ENCODE data around the gene CDH12. TPM values are rescaled to one million over a fixed set of nuclear protein-coding genes. Genes with fewer than 3 reads are reported as not detected.

CDH12 gene
- total and polyA plus RNA-seq, 7 donors, result 0.04 TPM; not detected in 6

GRCh38 chr5:22076586-22076985 is 776.6 kb downstream of the CDH12 start:
- H3K36me3 ChIP-seq, result no peaks in the 10 kb centered on the region
- no peaks in the 10 kb centered on the region for H3K27me3 ChIP-seq
- no peaks in the 10 kb centered on the region for H3K4me1 ChIP-seq
- TF ChIP-seq POLR2AphosphoS5 (IDR thresholded peaks at IDR 0.05) (no peak), POLR2A (IDR thresholded peaks at IDR 0.05) (no peak), CTCF (IDR thresholded peaks at IDR 0.05) (no peak), EP300 (IDR thresholded peaks at IDR 0.05) (no peak)
- WGBS, 2 donors, result 73 to 84% methylated on average over 3 of the region's 3 CpGs
- no peak overlapping the region for H3K4me3 ChIP-seq
- intact Hi-C loops (cut with DNase I), result no loop called here
- DNase-seq, result no peak
- H3K27ac ChIP-seq, result no peak overlapping the region
- no peaks in the 10 kb centered on the region for H3K9me3 ChIP-seq

- Histone ChIP-seq H3K4me3 (no peak overlapping the region), H3K27me3 (no peaks in the 10 kb centered on the region), H3K36me3 (no peaks in the 10 kb centered on the region), H3K27ac (no peak overlapping the region), H3K4me1 (no peaks in the 10 kb centered on the region), H3K9me3 (no peaks in the 10 kb centered on the region)
- 28 to 74% methylated on average over 3 of the region's 3 CpGs for WGBS, 2 donors
- intact Hi-C loops (cut with DNase I), result no loop called here
- no peak for DNase-seq
- TF ChIP-seq EP300 (IDR thresholded peaks at IDR 0.05), result no peak
Observed at GRCh38 chr5:22070186-22070728, 782.9 kb downstream of the CDH12 start.

- WGBS, 2 donors, result 86 to 88% methylated on average over 4 of the region's 4 CpGs
- intact Hi-C loops (cut with DNase I), result no loop called here
- no peaks in the 10 kb centered on the region for H3K27me3 ChIP-seq
- no peak overlapping the region for H3K4me3 ChIP-seq
- no peak for TF ChIP-seq CTCF (IDR thresholded peaks at IDR 0.05)
- no peak for TF ChIP-seq POLR2A (IDR thresholded peaks at IDR 0.05)
- no peak for TF ChIP-seq POLR2AphosphoS5 (IDR thresholded peaks at IDR 0.05)
- TF ChIP-seq EP300 (IDR thresholded peaks at IDR 0.05), result no peak
- H3K36me3 ChIP-seq, result no peaks in the 10 kb centered on the region
- DNase-seq, result no peak
- no peak overlapping the region for H3K27ac ChIP-seq
- no peaks in the 10 kb centered on the region for H3K4me1 ChIP-seq
- H3K9me3 ChIP-seq, result no peaks in the 10 kb centered on the region
Observed at GRCh38 chr5:22063717-22064116, 789.4 kb downstream of the CDH12 start.

GRCh38 chr5:22058620-22059019 is 794.5 kb downstream of the CDH12 start:
- WGBS, 2 donors, result 8 to 50% methylated on average over 1 of the region's 1 CpG
- intact Hi-C loops (cut with DNase I), result no loop called here

GRCh38 chr5:22057012-22057411 is 796.1 kb downstream of the CDH12 start:
- H3K27me3 ChIP-seq, result no peaks in the 10 kb centered on the region

More at GRCh38 chr5:22058620-22059019, 794.5 kb downstream of the CDH12 start:
- H3K9me3 ChIP-seq, result no peaks in the 10 kb centered on the region
- no peak for DNase-seq
- no peaks in the 10 kb centered on the region for H3K27me3 ChIP-seq
- no peak overlapping the region for H3K4me3 ChIP-seq
- no peak overlapping the region for H3K27ac ChIP-seq
- TF ChIP-seq POLR2A (IDR thresholded peaks at IDR 0.05), result no peak
- no peak for TF ChIP-seq CTCF (IDR thresholded peaks at IDR 0.05)
- no peak for TF ChIP-seq EP300 (IDR thresholded peaks at IDR 0.05)
- TF ChIP-seq POLR2AphosphoS5 (IDR thresholded peaks at IDR 0.05), result no peak
- no peaks in the 10 kb centered on the region for H3K36me3 ChIP-seq
- no peaks in the 10 kb centered on the region for H3K4me1 ChIP-seq

More at GRCh38 chr5:22057012-22057411, 796.1 kb downstream of the CDH12 start:
- no peak for DNase-seq
- H3K9me3 ChIP-seq, result no peaks in the 10 kb centered on the region
- TF ChIP-seq POLR2AphosphoS5 (IDR thresholded peaks at IDR 0.05) (no peak), CTCF (IDR thresholded peaks at IDR 0.05) (no peak), POLR2A (IDR thresholded peaks at IDR 0.05) (no peak), EP300 (IDR thresholded peaks at IDR 0.05) (no peak)
- H3K4me1 ChIP-seq, result no peaks in the 10 kb centered on the region
- intact Hi-C loops (cut with DNase I), result no loop called here
- no peak overlapping the region for H3K4me3 ChIP-seq
- no peaks in the 10 kb centered on the region for H3K36me3 ChIP-seq
- no peak overlapping the region for H3K27ac ChIP-seq
